GM18498 (cell line): ENCODE data around the gene HOXA2.

Experiments used
- ATAC-seq: cut with Tn5 transposase; IDR thresholded peaks from one replicate; pipeline ENCODE4 v1.9.1; 2021; ENCODE audit warnings: mild to moderate bottlenecking, moderate library complexity; ENCODE audit not compliant: unreplicated experiment

HOXA2 gene

GRCh38 chr7:27126596-27127327 lies 24.3 kb upstream of the HOXA2 start:
- ATAC-seq, result no peak

- ATAC-seq, result no peak
Measured at GRCh38 chr7:27125986-27126394, 23.5 kb upstream of the HOXA2 start.

- ATAC-seq, result no peak
Measured at GRCh38 chr7:27124902-27125689, 22.6 kb upstream of the HOXA2 start.

GRCh38 chr7:27124096-27124901 lies 21.8 kb upstream of the HOXA2 start:
- ATAC-seq, result no peak

GRCh38 chr7:27123477-27124053 lies 21.1 kb upstream of the HOXA2 start:
- ATAC-seq, result no peak

- ATAC-seq, result no peak
Measured at GRCh38 chr7:27123007-27123476, 20.6 kb upstream of the HOXA2 start.

- no peak for ATAC-seq
Measured at GRCh38 chr7:27122077-27122910, 19.8 kb upstream of the HOXA2 start.

- no peak for ATAC-seq
Measured at GRCh38 chr7:27121684-27122076, 19.2 kb upstream of the HOXA2 start.

GRCh38 chr7:27119412-27119911 lies 17.0 kb upstream of the HOXA2 start:
- ATAC-seq, result no peak

- ATAC-seq, result no peak
Measured at GRCh38 chr7:27118580-27118979, 16.1 kb upstream of the HOXA2 start.

- ATAC-seq, result no peak
Measured at GRCh38 chr7:27117887-27118491, 15.5 kb upstream of the HOXA2 start.

GRCh38 chr7:27116962-27117886 lies 14.7 kb upstream of the HOXA2 start:
- ATAC-seq, result no peak

GRCh38 chr7:27116031-27116961 lies 13.8 kb upstream of the HOXA2 start:
- ATAC-seq, result no peak

- no peak for ATAC-seq
Measured at GRCh38 chr7:27115221-27116026, 12.9 kb upstream of the HOXA2 start.

- ATAC-seq, result no peak
Measured at GRCh38 chr7:27114881-27115220, 12.4 kb upstream of the HOXA2 start.

GRCh38 chr7:27113991-27114769 lies 11.7 kb upstream of the HOXA2 start:
- ATAC-seq, result no peak
